ENCODE data around the gene FOXN3.

DNA sequence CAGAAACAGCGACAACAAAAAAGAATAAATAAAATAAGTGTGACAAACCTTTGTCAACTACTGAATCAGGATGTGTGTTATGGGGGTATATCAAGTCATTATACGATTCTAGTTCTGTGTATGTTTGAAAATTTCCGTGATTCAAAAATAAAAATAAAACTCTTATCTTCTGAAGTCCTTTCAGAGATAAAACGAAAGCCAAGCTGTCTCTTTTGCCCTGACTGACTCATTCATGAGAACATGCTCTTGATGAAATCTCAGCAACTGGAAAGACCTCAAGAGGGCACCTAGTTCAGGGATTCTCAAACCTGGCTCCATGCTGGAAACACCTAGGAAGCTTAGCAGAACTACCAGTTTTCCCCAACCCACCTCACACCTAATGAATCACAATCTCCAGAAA is 9.2 kb downstream of the FOXN3 start:
- no peak for TF ChIP-seq CTCF (IDR thresholded peaks at IDR 0.05)
- TF ChIP-seq POLR2A (IDR thresholded peaks at IDR 0.05) = no peak
